NCI-H82 (cell line): ENCODE results near the gene ZNF12.
A peak's percentile ranks its signal among the peaks of the same experiment; 100 is the strongest.
"Not testable (repeated sequence)": the region's sequence is repeated elsewhere in the genome, so short reads cannot be mapped to it uniquely, and the experiment has no call there.

Experiments
- DNase-seq: peaks from one replicate; lab custom pipeline; 2025; lab: John Stamatoyannopoulos, UW

Gene ZNF12

GRCh38 chr7:6706666-6707407, at the start of gene ZNF12:
ZNF12 (minus strand) TSS chr7:6706947; CDS start chr7:6705173, 1,774 bp downstream.
- DNase-seq = peak; percentile 96

GRCh38 chr7:6753964-6754363, 47.2 kb upstream of the ZNF12 start, which contains the start of gene RSPH10B2:
RSPH10B2 (plus strand) TSS chr7:6754103; CDS start chr7:6757678, 3,575 bp downstream.
- not testable (repeated sequence) for DNase-seq

- not testable (repeated sequence) for DNase-seq
Observed at GRCh38 chr7:6750173-6750572, 43.4 kb upstream of the ZNF12 start.

- not testable (repeated sequence) for DNase-seq
Observed at GRCh38 chr7:6749335-6749734, 42.6 kb upstream of the ZNF12 start.

GRCh38 chr7:6744410-6745100, 37.8 kb upstream of the ZNF12 start:
- DNase-seq = not testable (repeated sequence)

- not testable (repeated sequence) for DNase-seq
Observed at GRCh38 chr7:6738415-6738814, 31.7 kb upstream of the ZNF12 start.

- peak; percentile 28 for DNase-seq
Observed at GRCh38 chr7:6730343-6730633, 23.5 kb upstream of the ZNF12 start.

GRCh38 chr7:6729492-6730342, 23.0 kb upstream of the ZNF12 start:
- DNase-seq = peak; percentile 90

GRCh38 chr7:6728893-6729491, 22.2 kb upstream of the ZNF12 start:
- not testable (repeated sequence) for DNase-seq

- DNase-seq = no peak
Observed at GRCh38 chr7:6727663-6728062, 20.9 kb upstream of the ZNF12 start.

- DNase-seq = not testable (repeated sequence)
Observed at GRCh38 chr7:6726341-6726740, 19.6 kb upstream of the ZNF12 start.

GRCh38 chr7:6725003-6725402, 18.3 kb upstream of the ZNF12 start:
- DNase-seq = no peak

GRCh38 chr7:6724351-6724750, 17.6 kb upstream of the ZNF12 start:
- DNase-seq = not testable (repeated sequence)

GRCh38 chr7:6718124-6718523, 11.4 kb upstream of the ZNF12 start:
- no peak for DNase-seq

GRCh38 chr7:6715898-6716297, 9.2 kb upstream of the ZNF12 start:
- not testable (repeated sequence) for DNase-seq

- DNase-seq = no peak
Observed at GRCh38 chr7:6714360-6714759, 7.6 kb upstream of the ZNF12 start.

GRCh38 chr7:6709808-6710207, 3.1 kb upstream of the ZNF12 start:
- DNase-seq = peak; percentile 11

GRCh38 chr7:6708304-6708703, 1.6 kb upstream of the ZNF12 start:
- no peak for DNase-seq

GRCh38 chr7:6705959-6706665, 635 bp downstream of the ZNF12 start:
- DNase-seq = peak; percentile 37

GRCh38 chr7:6701860-6702259, 4.9 kb downstream of the ZNF12 start:
- no peak for DNase-seq

- DNase-seq = no peak
Observed at GRCh38 chr7:6700793-6701192, 6.0 kb downstream of the ZNF12 start.
